HG03342 (cell line): ENCODE measurements around the gene COG8.

Experiments
- ATAC-seq: cut with Tn5 transposase; IDR thresholded peaks from one replicate; pipeline ENCODE4 v1.9.1; 2021; ENCODE audit warnings: mild to moderate bottlenecking, moderate library complexity; ENCODE audit not compliant: unreplicated experiment

The COG8 gene

GRCh38 chr16:69348222-69348621 is 8.9 kb upstream of the COG8 start:
- no peak for ATAC-seq

GRCh38 chr16:69346683-69347082 is 7.3 kb upstream of the COG8 start:
- ATAC-seq = no peak

- no peak for ATAC-seq
These were observed 6.6 kb upstream of the COG8 start for GRCh38 chr16:69345923-69346322.

GRCh38 chr16:69344171-69344570 is 4.8 kb upstream of the COG8 start:
- ATAC-seq = no peak

- no peak for ATAC-seq
These were observed 806 bp upstream of the COG8 start for GRCh38 chr16:69340095-69340644.

GRCh38 chr16:69338557-69339288 is 641 bp downstream of the COG8 start:
- no peak for ATAC-seq

GRCh38 chr16:69334696-69335095 is 4.7 kb downstream of the COG8 start:
- ATAC-seq = no peak

- ATAC-seq = peak; percentile 90
These were observed 8.9 kb downstream of the COG8 start, which contains the start of gene PDF for GRCh38 chr16:69330286-69331109. TSS of gene PDF (minus strand) at chr16:69330588. CDS start at chr16:69330570, 18 bp downstream.

GRCh38 chr16:69329369-69330285 is 9.7 kb downstream of the COG8 start:
- peak; percentile 34 for ATAC-seq

GRCh38 chr16:69328854-69329316 is 10.5 kb downstream of the COG8 start:
- no peak for ATAC-seq

- ATAC-seq = no peak
These were observed 11.6 kb downstream of the COG8 start for GRCh38 chr16:69327585-69328310.

- ATAC-seq = no peak
These were observed 13.0 kb downstream of the COG8 start for GRCh38 chr16:69326172-69326873.

GRCh38 chr16:69325784-69326171 is 13.6 kb downstream of the COG8 start:
- no peak for ATAC-seq

GRCh38 chr16:69324585-69325253 is 14.6 kb downstream of the COG8 start:
- ATAC-seq = no peak

GRCh38 chr16:69324013-69324531 is 15.3 kb downstream of the COG8 start:
- ATAC-seq = no peak

- no peak for ATAC-seq
These were observed 15.9 kb downstream of the COG8 start for GRCh38 chr16:69323415-69323814.

GRCh38 chr16:69322343-69322742 is 17.0 kb downstream of the COG8 start:
- ATAC-seq = no peak

- ATAC-seq = no peak
These were observed 18.3 kb downstream of the COG8 start for GRCh38 chr16:69321080-69321479.

GRCh38 chr16:69320740-69321073 is 18.7 kb downstream of the COG8 start:
- ATAC-seq = no peak
